NT2/D1 (cell line): ENCODE measurements around the gene HDAC3.

Experiments used
- SUZ12 ChIP-seq: IDR thresholded peaks from 2 replicates; pipeline ENCODE4 v1.6.1; 2011; ENCODE audit not compliant: insufficient read length, insufficient read depth; ENCODE audit errors: extremely low read depth
- YY1 ChIP-seq: IDR thresholded peaks from 2 replicates; pipeline ENCODE4 v1.6.1; 2011; ENCODE audit not compliant: insufficient read length, insufficient read depth
- ZNF274 ChIP-seq: IDR thresholded peaks from 2 replicates; pipeline ENCODE4 v1.6.1; 2011; ENCODE audit warnings: mild to moderate bottlenecking, low read depth, low read length

DNA sequence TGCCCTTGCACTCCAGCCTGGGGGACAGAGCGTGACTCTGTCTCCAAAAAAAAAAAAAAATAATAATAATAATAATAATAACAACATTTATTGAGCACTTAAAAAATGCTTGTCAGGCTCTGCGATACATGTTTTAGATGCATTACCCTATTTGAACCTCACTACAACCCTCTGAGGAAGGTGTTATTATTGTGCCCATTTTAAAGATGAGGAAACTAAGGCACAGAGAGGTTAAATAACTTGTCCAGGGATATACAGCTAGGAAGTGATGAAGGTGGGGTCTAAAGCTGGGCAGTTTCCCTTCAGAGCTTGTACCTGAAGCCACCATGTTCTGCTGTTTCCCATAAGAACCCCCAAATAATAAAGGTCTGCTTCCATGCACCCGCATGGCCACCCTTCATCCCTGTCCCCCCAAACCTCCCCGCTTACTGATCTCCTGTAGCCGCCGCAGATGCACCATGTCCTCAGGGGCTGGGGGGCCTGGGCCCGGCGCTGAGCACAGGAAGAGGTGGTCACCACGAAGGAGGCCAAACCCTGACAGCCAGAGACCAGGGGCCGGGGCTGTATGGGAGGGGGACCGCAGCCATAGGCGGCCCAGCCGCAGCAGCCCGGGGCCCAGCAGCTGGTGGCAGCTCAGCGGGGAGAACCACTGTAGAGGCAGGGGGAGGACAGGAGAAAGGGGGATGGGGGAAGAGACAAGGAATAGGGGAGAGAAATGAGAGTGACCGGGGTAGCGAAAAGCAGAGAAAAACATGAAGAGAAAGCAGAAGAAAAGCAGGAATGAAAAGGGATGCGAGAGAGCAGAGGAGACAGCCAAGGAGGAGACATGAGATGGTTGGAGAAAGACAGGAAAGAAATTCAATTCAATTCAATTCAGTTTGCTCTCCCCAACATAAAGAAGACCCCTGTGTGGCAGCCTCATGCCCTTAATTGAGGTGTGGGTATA lies 29.6 kb upstream of the HDAC3 start:
- TF ChIP-seq SUZ12 = no peak
- TF ChIP-seq YY1 = no peak
- no peak for TF ChIP-seq ZNF274
